ENCODE measurements around the gene OR10H1.

GRCh38 chr19:15813916-15814315 lies 1.5 kb downstream of the OR10H1 start:
- TF ChIP-seq REST (IDR thresholded peaks at IDR 0.05) = no peak
- TF ChIP-seq CTCF (IDR thresholded peaks at IDR 0.05; ENCODE audit: low read depth, low read length, missing input control) = no peak
- TF ChIP-seq JUND (IDR thresholded peaks at IDR 0.05) = no peak
- no peak for TF ChIP-seq GABPA (IDR thresholded peaks at IDR 0.05 in 1 of 2, conservative IDR thresholded peaks at IDR 0.05 in 1 of 2)

Measured in liver (tissue), 3 donors.